Measurements from ENCODE around the gene MSRB3. TPM values are rescaled to one million over a fixed set of nuclear protein-coding genes. Genes with fewer than 3 reads are reported as not detected.
"Not testable (repeated sequence)": the region's sequence is repeated elsewhere in the genome, so short reads cannot be mapped to it uniquely, and the experiment has no call there.

Gene MSRB3
- total and polyA plus RNA-seq, 10 of the 15 experiments (the other 5 are each of a cell fraction or from before 2014, with no cell fraction given): 0.07 to 2.7 (median 1.3) TPM

- FAIRE-seq; ATAC-seq; H3K9me3 ChIP-seq (replicated peaks; ENCODE audit: control insufficient read depth, insufficient read depth, low read length); H3K9ac ChIP-seq (ENCODE audit: control insufficient read depth, insufficient read depth, low read length); H3K36me3 ChIP-seq (ENCODE audit: control insufficient read depth in 2 of 2, insufficient read depth in 2 of 2, low read length in 1 of 2); DNase-seq (ENCODE audit: low read depth, low spot score); SMC1A ChIA-PET (ENCODE audit: uncharacterized antibody, unreplicated experiment); H2AFZ ChIP-seq (ENCODE audit: control insufficient read depth, low read depth, low read length); POLR2A ChIA-PET; H4K20me1 ChIP-seq (ENCODE audit: control insufficient read depth, insufficient read depth); CTCF ChIA-PET; H3K79me2 ChIP-seq (ENCODE audit: control insufficient read depth, insufficient read depth, low read length); intact Hi-C loops (cut with micrococcal nuclease; ENCODE audit: unreplicated experiment); H3K27ac ChIP-seq (ENCODE audit: control insufficient read depth, insufficient read depth); H3K4me3 ChIP-seq; H3K4me1 ChIP-seq (ENCODE audit: control insufficient read depth, insufficient read depth, low read length); BruUV-seq (replicated peaks); in situ Hi-C loops (cut with MboI); H3K4me2 ChIP-seq (ENCODE audit: control insufficient read depth, insufficient read depth); H3K27me3 ChIP-seq (replicated peaks in 1 of 2; ENCODE audit: control insufficient read depth in 2 of 2, insufficient read depth in 2 of 2, low read length in 1 of 2); RAD21 ChIA-PET (ENCODE audit: unreplicated experiment): not testable (repeated sequence)
- WGBS (ENCODE audit: insufficient coverage, insufficient replicate concordance, low lambda C conversion rate, missing lambda C conversion rate): 17% methylated on average over 7 of the region's 7 CpGs
These were observed 7.0 kb downstream of the MSRB3 start for GRCh38 chr12:65285532-65285931.

GRCh38 chr12:65287426-65287825 lies 8.9 kb downstream of the MSRB3 start:
- BruUV-seq (replicated peaks): no TSS peak
- intact Hi-C loops (cut with micrococcal nuclease; ENCODE audit: unreplicated experiment) (no loop called here), in situ Hi-C loops (cut with MboI) (no loop called here)
- RAD21 ChIA-PET (ENCODE audit: unreplicated experiment): interaction anchor here (0.7 kb wide), 1 partner anchor 497 kb away, joined by 4 read pairs; no protein-coding TSS in a partner anchor
- TF ChIP-seq, protein P1, sequence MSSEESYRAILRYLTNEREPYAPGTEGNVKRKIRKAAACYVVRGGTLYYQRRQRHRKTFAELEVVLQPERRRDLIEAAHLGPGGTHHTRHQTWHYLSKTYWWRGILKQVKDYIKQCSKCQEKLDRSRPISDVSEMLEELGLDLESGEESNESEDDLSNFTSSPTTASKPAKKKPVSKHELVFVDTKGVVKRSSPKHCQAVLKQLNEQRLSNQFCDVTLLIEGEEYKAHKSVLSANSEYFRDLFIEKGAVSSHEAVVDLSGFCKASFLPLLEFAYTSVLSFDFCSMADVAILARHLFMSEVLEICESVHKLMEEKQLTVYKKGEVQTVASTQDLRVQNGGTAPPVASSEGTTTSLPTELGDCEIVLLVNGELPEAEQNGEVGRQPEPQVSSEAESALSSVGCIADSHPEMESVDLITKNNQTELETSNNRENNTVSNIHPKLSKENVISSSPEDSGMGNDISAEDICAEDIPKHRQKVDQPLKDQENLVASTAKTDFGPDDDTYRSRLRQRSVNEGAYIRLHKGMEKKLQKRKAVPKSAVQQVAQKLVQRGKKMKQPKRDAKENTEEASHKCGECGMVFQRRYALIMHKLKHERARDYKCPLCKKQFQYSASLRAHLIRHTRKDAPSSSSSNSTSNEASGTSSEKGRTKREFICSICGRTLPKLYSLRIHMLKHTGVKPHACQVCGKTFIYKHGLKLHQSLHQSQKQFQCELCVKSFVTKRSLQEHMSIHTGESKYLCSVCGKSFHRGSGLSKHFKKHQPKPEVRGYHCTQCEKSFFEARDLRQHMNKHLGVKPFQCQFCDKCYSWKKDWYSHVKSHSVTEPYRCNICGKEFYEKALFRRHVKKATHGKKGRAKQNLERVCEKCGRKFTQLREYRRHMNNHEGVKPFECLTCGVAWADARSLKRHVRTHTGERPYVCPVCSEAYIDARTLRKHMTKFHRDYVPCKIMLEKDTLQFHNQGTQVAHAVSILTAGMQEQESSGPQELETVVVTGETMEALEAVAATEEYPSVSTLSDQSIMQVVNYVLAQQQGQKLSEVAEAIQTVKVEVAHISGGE (CRISPR knock-in tag; IDR thresholded peaks at IDR 0.05): no peak
- TF ChIP-seq ZSCAN29 (IDR thresholded peaks at IDR 0.05): no peak
- TF ChIP-seq RCOR1 (conservative IDR thresholded peaks at IDR 0.05; ENCODE audit: low read depth, low read length): no peak
- no peak for TF ChIP-seq ZNF622 (IDR thresholded peaks at IDR 0.05)
- TF ChIP-seq, protein P2, sequence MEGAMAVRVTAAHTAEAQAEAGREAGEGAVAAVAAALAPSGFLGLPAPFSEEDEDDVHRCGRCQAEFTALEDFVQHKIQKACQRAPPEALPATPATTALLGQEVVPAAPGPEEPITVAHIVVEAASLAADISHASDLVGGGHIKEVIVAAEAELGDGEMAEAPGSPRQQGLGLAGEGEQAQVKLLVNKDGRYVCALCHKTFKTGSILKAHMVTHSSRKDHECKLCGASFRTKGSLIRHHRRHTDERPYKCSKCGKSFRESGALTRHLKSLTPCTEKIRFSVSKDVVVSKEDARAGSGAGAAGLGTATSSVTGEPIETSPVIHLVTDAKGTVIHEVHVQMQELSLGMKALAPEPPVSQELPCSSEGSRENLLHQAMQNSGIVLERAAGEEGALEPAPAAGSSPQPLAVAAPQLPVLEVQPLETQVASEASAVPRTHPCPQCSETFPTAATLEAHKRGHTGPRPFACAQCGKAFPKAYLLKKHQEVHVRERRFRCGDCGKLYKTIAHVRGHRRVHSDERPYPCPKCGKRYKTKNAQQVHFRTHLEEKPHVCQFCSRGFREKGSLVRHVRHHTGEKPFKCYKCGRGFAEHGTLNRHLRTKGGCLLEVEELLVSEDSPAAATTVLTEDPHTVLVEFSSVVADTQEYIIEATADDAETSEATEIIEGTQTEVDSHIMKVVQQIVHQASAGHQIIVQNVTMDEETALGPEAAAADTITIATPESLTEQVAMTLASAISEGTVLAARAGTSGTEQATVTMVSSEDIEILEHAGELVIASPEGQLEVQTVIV (IDR thresholded peaks at IDR 0.05; ENCODE audit: borderline replicate concordance, partially characterized antibody): no peak
- TF ChIP-seq SRF (IDR thresholded peaks at IDR 0.05; ENCODE audit: low read depth in 2 of 2, low read length in 2 of 2): no peak
- TF ChIP-seq STAT3 (IDR thresholded peaks at IDR 0.05; ENCODE audit: low read depth, low read length): no peak
- DNase-seq (ENCODE audit: low read depth, low spot score) (no peak), FAIRE-seq (no peak), ATAC-seq (no peak)
- no peaks in the 10 kb centered on the region for H3K36me3 ChIP-seq (ENCODE audit: control insufficient read depth in 2 of 2, insufficient read depth in 2 of 2, low read length in 1 of 2)
- POLR2A ChIA-PET: no interaction called here
- no peak overlapping the region for H3K4me3 ChIP-seq
- CTCF ChIA-PET: no interaction called here
- H4K20me1 ChIP-seq (ENCODE audit: control insufficient read depth, insufficient read depth): no peaks in the 10 kb centered on the region
- H3K27ac ChIP-seq (ENCODE audit: control insufficient read depth, insufficient read depth): no peak overlapping the region
- no peaks in the 10 kb centered on the region for H3K79me2 ChIP-seq (ENCODE audit: control insufficient read depth, insufficient read depth, low read length)
- no peak overlapping the region for H2AFZ ChIP-seq (ENCODE audit: control insufficient read depth, low read depth, low read length)
- no peak overlapping the region for H3K9ac ChIP-seq (ENCODE audit: control insufficient read depth, insufficient read depth, low read length)
- SMC1A ChIA-PET (ENCODE audit: uncharacterized antibody, unreplicated experiment): interaction anchor here (1.3 kb wide), 1 partner anchor 186 kb away, joined by 4 read pairs; no protein-coding TSS in a partner anchor
- no peaks in the 10 kb centered on the region for H3K4me1 ChIP-seq (ENCODE audit: control insufficient read depth, insufficient read depth, low read length)
- H3K4me2 ChIP-seq (ENCODE audit: control insufficient read depth, insufficient read depth): no peak overlapping the region
- no peaks in the 10 kb centered on the region; a peak in 1 of 4 replicates for H3K27me3 ChIP-seq (replicated peaks in 1 of 2; ENCODE audit: control insufficient read depth in 2 of 2, insufficient read depth in 2 of 2, low read length in 1 of 2)
- H3K9me3 ChIP-seq (replicated peaks; ENCODE audit: control insufficient read depth, insufficient read depth, low read length): no peaks in the 10 kb centered on the region
- 2% methylated on average over 2 of the region's 2 CpGs for WGBS (ENCODE audit: insufficient coverage, insufficient replicate concordance, low lambda C conversion rate, missing lambda C conversion rate)

Measured in GM12878 (cell line).